Measurements from ENCODE around the gene NUP205. TPM values are rescaled to one million over a fixed set of nuclear protein-coding genes. Genes with fewer than 3 reads are reported as not detected.

Gene NUP205
- total RNA-seq, 1 donor from 2014 or later: 91.6 TPM

- H3K4me3 ChIP-seq (ENCODE audit: low read depth, low read length): no peak overlapping the region
- DNase-seq (ENCODE audit: low read depth): no peak
- no peak for TF ChIP-seq CTCF (conservative IDR thresholded peaks at IDR 0.05; ENCODE audit: low read depth, low read length)
Observed at GRCh38 chr7:135584362-135585353, 26.9 kb downstream of the NUP205 start.

- TF ChIP-seq CTCF (conservative IDR thresholded peaks at IDR 0.05; ENCODE audit: low read depth, low read length): no peak
- DNase-seq (ENCODE audit: low read depth): no peak
- H3K4me3 ChIP-seq (ENCODE audit: low read depth, low read length): no peak overlapping the region
Observed at GRCh38 chr7:135597181-135597925, 39.6 kb downstream of the NUP205 start.

- no peak for DNase-seq (ENCODE audit: low read depth)
- no peak for TF ChIP-seq CTCF (conservative IDR thresholded peaks at IDR 0.05; ENCODE audit: low read depth, low read length)
- no peak overlapping the region for H3K4me3 ChIP-seq (ENCODE audit: low read depth, low read length)
Observed at GRCh38 chr7:135597926-135598305, 40.2 kb downstream of the NUP205 start.

GRCh38 chr7:135599471-135599870, 41.8 kb downstream of the NUP205 start:
- DNase-seq (ENCODE audit: low read depth): no peak
- no peak overlapping the region for H3K4me3 ChIP-seq (ENCODE audit: low read depth, low read length)
- no peak for TF ChIP-seq CTCF (conservative IDR thresholded peaks at IDR 0.05; ENCODE audit: low read depth, low read length)

- TF ChIP-seq CTCF (conservative IDR thresholded peaks at IDR 0.05; ENCODE audit: low read depth, low read length): no peak
- DNase-seq (ENCODE audit: low read depth): no peak
- no peak overlapping the region for H3K4me3 ChIP-seq (ENCODE audit: low read depth, low read length)
Observed at GRCh38 chr7:135600226-135600625, 42.5 kb downstream of the NUP205 start.

GRCh38 chr7:135601182-135601581, 43.5 kb downstream of the NUP205 start:
- TF ChIP-seq CTCF (conservative IDR thresholded peaks at IDR 0.05; ENCODE audit: low read depth, low read length): no peak
- DNase-seq (ENCODE audit: low read depth): peak; percentile 19
- H3K4me3 ChIP-seq (ENCODE audit: low read depth, low read length): no peak overlapping the region
